K562 (cell line): Measurements from ENCODE around the gene GLT6D1. TPM values are rescaled to one million over a fixed set of nuclear protein-coding genes. Genes with fewer than 3 reads are reported as not detected.

Source experiments
- ATAC-seq: fragments of 200-7000 bp; cut with Tn5 transposase; 3 replicates; pipeline ENCODE4 v1.9.1; 2020; ENCODE audit warnings: moderate library complexity
- BruUV-seq: library from RNA; stranded (reverse); fragments of 400-500 nt; replicated peaks from 2 replicates; lab custom pipeline; 2021; lab: Mats Ljungman, UMichigan
- CTCF ChIA-PET: fragments of 300-600 bp; formaldehyde crosslinking; extraction: SDS; loops from one replicate; lab custom pipeline; 2021; ENCODE audit warnings: low intra/inter-chr PET ratio; lab: Yijun Ruan, JAX
- POLR2A ChIA-PET: fragments of 300-600, 350-650 bp; sonication (Branson Sonifier 250); formaldehyde crosslinking; extraction: SDS; loops from one replicate; lab custom pipeline; 2021; ENCODE audit warnings: antibody characterized with exemption, inconsistent platforms; lab: Yijun Ruan, JAX
- DNase-seq, 4 experiments: peaks; one replicate each; pipeline versions ENCODE4 v3.0.0 to v3.0.0-alpha.2; 2011 to 2018; ENCODE audit warnings: low spot score in 3 of 4, mixed read lengths in 3 of 4; ENCODE audit errors: extremely low read depth in 1 of 4
- FAIRE-seq: peaks from 2 replicates; lab custom pipeline; 2011; peaks lifted over from hg19 to GRCh38; lab: Jason Lieb, UNC
- H2AFZ ChIP-seq: 2 replicates; pipeline ENCODE4 v1.6.0; 2011; ENCODE audit warnings: low read depth, low read length, control low read depth, inconsistent platforms
- H3K27ac ChIP-seq: fragments of 200-600 bp; 3 replicates; pipeline ENCODE4 v1.8.0; 2011; ENCODE audit warnings: low read depth, mild to moderate bottlenecking, control low read depth, inconsistent platforms, low read length, moderate library complexity, mixed read lengths; ENCODE audit errors: extremely low read depth
- H3K27me3 ChIP-seq, 2 experiments: fragments of 300-600 bp in 1 of 2; 2 replicates in 1 of 2; 3 replicates in 1 of 2; pipeline versions ENCODE4 v1.6.0 to v1.8.0; 2011; ENCODE audit warnings: inconsistent platforms in 2 of 2, low read length in 2 of 2, mild to moderate bottlenecking in 1 of 2, mixed read lengths in 1 of 2, moderate library complexity in 1 of 2; ENCODE audit not compliant: control insufficient read depth in 2 of 2, insufficient read depth in 2 of 2
- H3K36me3 ChIP-seq: fragments of 300-600 bp; 3 replicates; pipeline ENCODE4 v1.8.0; 2011; ENCODE audit warnings: mild to moderate bottlenecking, low read length, inconsistent platforms; ENCODE audit not compliant: control insufficient read depth, insufficient read depth
- H3K4me1 ChIP-seq, 2 experiments: fragments of 200-600 bp in 1 of 2; replicated peaks in 1 of 2; 2 replicates in 1 of 2; 3 replicates in 1 of 2; pipeline versions ENCODE4 v1.5.1 to v1.8.0; 2011; ENCODE audit warnings: inconsistent platforms in 2 of 2, low read length in 2 of 2, mild to moderate bottlenecking in 1 of 2, mixed read lengths in 1 of 2, moderate library complexity in 1 of 2; ENCODE audit not compliant: control insufficient read depth in 2 of 2, insufficient read depth in 2 of 2
- H3K4me2 ChIP-seq: 2 replicates; pipeline ENCODE4 v1.6.1; 2011; ENCODE audit warnings: low read length, control low read depth, inconsistent platforms, mixed read lengths; ENCODE audit not compliant: insufficient read depth
- H3K4me3 ChIP-seq: fragments of 200-600 bp; sonication (generic), shearing (Covaris generic); 2 replicates; pipeline ENCODE4 v1.5.1; 2016; ENCODE audit warnings: control low read depth, inconsistent platforms
- H3K79me2 ChIP-seq: fragments of 200-600 bp; 3 replicates; pipeline ENCODE4 v1.8.0; 2011; ENCODE audit warnings: low read length, inconsistent platforms; ENCODE audit not compliant: control insufficient read depth, insufficient read depth
- H3K9ac ChIP-seq, 2 experiments: 2 replicates each; pipeline versions ENCODE4 v1.6.0 to v1.6.1; 2011; ENCODE audit warnings: low read depth in 2 of 2, low read length in 2 of 2, control low read depth in 1 of 2, inconsistent platforms in 1 of 2, mild to moderate bottlenecking in 1 of 2, mixed read lengths in 1 of 2; ENCODE audit not compliant: insufficient read depth in 1 of 2
- H3K9me1 ChIP-seq: one replicate; pipeline ENCODE4 v1.6.0; 2011; ENCODE audit warnings: inconsistent platforms, mild to moderate bottlenecking, low read length, moderate library complexity; ENCODE audit not compliant: control insufficient read depth, insufficient read depth
- H3K9me3 ChIP-seq: replicated peaks from 2 replicates; pipeline ENCODE4 v1.5.1; 2011; ENCODE audit warnings: low read depth, low read length, inconsistent platforms; ENCODE audit not compliant: control insufficient read depth, insufficient read depth
- H4K20me1 ChIP-seq: replicated peaks from 2 replicates; pipeline ENCODE4 v1.6.1; 2011; ENCODE audit warnings: low read length, inconsistent platforms, mixed read lengths; ENCODE audit not compliant: control insufficient read depth, insufficient read depth
- CREM ChIP-seq: IDR thresholded peaks from 2 replicates; pipeline ENCODE4 v1.6.1; 2014; ENCODE audit warnings: antibody characterized with exemption, low read depth
- DNMT1 ChIP-seq: fragments of 450-650 bp; IDR thresholded peaks from 2 replicates; pipeline ENCODE4 v1.6.1; 2016; ENCODE audit warnings: antibody characterized with exemption, mild to moderate bottlenecking
- EP300 ChIP-seq: IDR thresholded peaks from 2 replicates; pipeline ENCODE4 v1.6.1; 2012; ENCODE audit warnings: low read length, improper control_type of control experiment
- MIER1 ChIP-seq: fragments of 450-650 bp; IDR thresholded peaks from 2 replicates; pipeline ENCODE4 v1.6.1; 2016; ENCODE audit warnings: antibody characterized with exemption, mild to moderate bottlenecking, low read depth
- NFXL1 ChIP-seq: fragments of 450-650 bp; formaldehyde crosslinking; IDR thresholded peaks from 2 replicates; pipeline ENCODE4 v1.4.0; 2021; ENCODE audit warnings: mild to moderate bottlenecking
- RBM17 ChIP-seq: fragments of 200-400 bp; formaldehyde crosslinking; IDR thresholded peaks from 2 replicates; pipeline ENCODE4 v1.6.1; 2017; ENCODE audit warnings: low read depth, mild to moderate bottlenecking, low read length, borderline replicate concordance
- RFX7 ChIP-seq: fragments of 250-450 bp; sonication (Bioruptor Pico); IDR thresholded peaks from 2 replicates; pipeline ENCODE4 v1.5.1; 2021; ENCODE audit warnings: mild to moderate bottlenecking
- SRSF7 ChIP-seq: fragments of 200-400 bp; formaldehyde crosslinking; optimal IDR thresholded peaks from 2 replicates; pipeline ENCODE3; 2017; ENCODE audit warnings: mild to moderate bottlenecking, low read depth, low read length
- TARDBP ChIP-seq: fragments of 450-650 bp; IDR thresholded peaks from 2 replicates; pipeline ENCODE4 v1.6.1; 2016
- ZNF253 ChIP-seq: fragments of 250-450 bp; sonication (Bioruptor Pico); conservative IDR thresholded peaks from 2 replicates; pipeline ENCODE4 v1.6.1; 2021; ENCODE audit warnings: mild to moderate bottlenecking
- ZNF561 ChIP-seq: fragments of 450-650 bp; formaldehyde crosslinking; conservative IDR thresholded peaks from 2 replicates; pipeline ENCODE4 v1.4.0; 2020; ENCODE audit warnings: mild to moderate bottlenecking, moderate library complexity
- ZNF583 ChIP-seq: fragments of 250-450 bp; sonication (Bioruptor Pico); IDR thresholded peaks from 2 replicates; pipeline ENCODE4 v1.4.0; 2020
- ZNF764 ChIP-seq: fragments of 250-450 bp; sonication (Bioruptor Pico); IDR thresholded peaks from 2 replicates; pipeline ENCODE4 v1.4.0; 2020; ENCODE audit warnings: low read depth, mild to moderate bottlenecking, moderate library complexity
- WGBS: fragments of 100-300 bp; shearing (Covaris generic); methylation state at CpG from one replicate; pipeline ENCODE4 v1.1.6; 2016; ENCODE audit warnings: low coverage, mixed read lengths; ENCODE audit not compliant: insufficient coverage; ENCODE audit errors: missing lambda C conversion rate; 5-methylcytosine and 5-hydroxymethylcytosine counted together
- in situ Hi-C: fragments of 300-500 bp; cut with MboI; formaldehyde crosslinking; loops from 4 replicates; pipeline ENCODE4 v1.15.0; 2018; ENCODE audit warnings: inconsistent platforms, mixed read lengths
- intact Hi-C: fragments of 100-400 bp; cut with micrococcal nuclease; formaldehyde crosslinking; loops from 2 replicates; pipeline ENCODE4 v1.14.2; 2022
- polyA plus RNA-seq, 8 experiments: library from polyadenylated mRNA; depleted of rRNA in 4 of 8; stranded (reverse) in 5 of 8; unstranded in 3 of 8; fragments of >200 nt; fragmentation: Nextera tagmentation in 2 of 8; fragmentation: Illumina TruSeq in 1 of 8; extraction: Ambion mirVana in 2 of 8; extraction: Trizol in 1 of 8; gene quantifications; 2 replicates each; pipeline versions ENCODE4 v1.2.1 to v1.2.3, GENCODE V29; 2011 to 2014; ENCODE audit warnings: inconsistent platforms in 1 of 8, missing spikeins in 1 of 8
- total RNA-seq, 7 experiments: library from RNA; depleted of rRNA in 6 of 7; stranded (reverse); fragments of >200 nt in 6 of 7; fragmentation: Illumina TruSeq in 2 of 7; extraction: Trizol in 2 of 7; gene quantifications; 2 replicates each; pipeline versions ENCODE4 v1.2.1 to v1.2.3, GENCODE V29; 2011 to 2021; ENCODE audit warnings: low replicate concordance in 1 of 7

GLT6D1 gene
- total and polyA plus RNA-seq, 9 of the 15 experiments (the other 6 are each of a cell fraction or from before 2014, with no cell fraction given) = not detected

DNA sequence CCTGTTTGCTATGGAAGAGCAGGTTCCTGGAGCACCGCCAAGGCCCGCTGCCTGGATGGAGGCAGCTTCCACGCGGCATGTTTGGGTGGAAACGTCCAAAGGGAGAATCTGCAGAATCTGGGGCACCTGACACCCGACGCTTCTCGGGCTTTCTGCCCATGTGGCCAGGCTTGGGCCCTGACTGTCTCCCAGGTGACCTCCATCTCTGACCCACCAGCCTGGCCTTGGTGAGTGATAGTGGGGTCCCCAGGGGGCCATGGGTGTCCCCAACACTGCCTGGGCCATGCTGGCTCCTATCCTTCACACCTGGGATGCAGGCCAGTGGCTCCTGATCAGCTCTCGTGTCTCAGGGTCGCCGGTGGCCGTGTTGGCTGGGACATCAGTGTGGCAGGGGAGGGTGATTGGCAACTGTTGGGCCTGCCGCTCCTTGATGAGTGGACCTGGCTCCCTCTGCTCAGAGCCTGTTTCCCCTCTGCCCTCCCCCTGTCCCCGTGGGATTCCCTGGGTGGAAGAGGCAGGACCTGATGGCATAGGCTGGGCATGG is 34.0 kb downstream of the GLT6D1 start:
- DNase-seq (no peak), ATAC-seq (no peak), FAIRE-seq (no peak)
- no peaks in the 10 kb centered on the region for H3K9me1 ChIP-seq
- H3K9me3 ChIP-seq = no peaks in the 10 kb centered on the region
- H3K27ac ChIP-seq = no peak overlapping the region
- ChIA-PET POLR2A (no interaction called here), CTCF (interaction anchor here (1.4 kb wide), 1 partner anchor 518 kb away, joined by 3 read pairs; no protein-coding TSS in a partner anchor)
- no peak overlapping the region for H3K4me2 ChIP-seq
- no peak overlapping the region for H2AFZ ChIP-seq
- in situ Hi-C loops = no loop called here
- 6% methylated on average over 14 of the region's 14 CpGs for WGBS
- intact Hi-C loops = loop anchor here (10.0 kb wide), 1 partner anchor 79 kb away; no protein-coding TSS in a partner anchor
- no peak for TF ChIP-seq TARDBP
- TF ChIP-seq RFX7 (CRISPR knock-in tag) = no peak
- no peak for TF ChIP-seq CREM
- TF ChIP-seq DNMT1 = no peak
- TF ChIP-seq ZNF561 (CRISPR knock-in tag) = no peak
- no peak for TF ChIP-seq ZNF764 (CRISPR knock-in tag)
- TF ChIP-seq ZNF253 (CRISPR knock-in tag) = no peak
- no peak for TF ChIP-seq ZNF583
- TF ChIP-seq MIER1 = no peak
- TF ChIP-seq RBM17 = no peak
- TF ChIP-seq NFXL1 = no peak
- TF ChIP-seq SRSF7 = no peak
- no peak for TF ChIP-seq EP300
- no peaks in the 10 kb centered on the region for H3K36me3 ChIP-seq
- peaks cover 13% of the 10 kb centered on the region; the same call in 1 of the 2 replicates for H4K20me1 ChIP-seq
- peak overlapping the region in 1 of 2 experiments; percentile 7; a peak in 1 of 4 replicates for H3K9ac ChIP-seq
- no peaks in the 10 kb centered on the region for H3K79me2 ChIP-seq
- H3K4me1 ChIP-seq = peaks cover 0 to 17% of the 10 kb centered on the region in 2 experiments; a peak in 3 of 5 replicates
- no peak overlapping the region for H3K4me3 ChIP-seq
- no TSS peak for BruUV-seq
- peaks cover 7 to 47% of the 10 kb centered on the region in 2 experiments; a peak in 3 of 5 replicates for H3K27me3 ChIP-seq
